ENCODE measurements around the gene SAFB2. TPM values are rescaled to one million over a fixed set of nuclear protein-coding genes. Genes with fewer than 3 reads are reported as not detected.
"Not testable (repeated sequence)": the region's sequence is repeated elsewhere in the genome, so short reads cannot be mapped to it uniquely, and the experiment has no call there.

The SAFB2 gene
- total RNA-seq, 6 donors from 2014 or later, result 41.8 to 273 (median 94.5) TPM

DNA sequence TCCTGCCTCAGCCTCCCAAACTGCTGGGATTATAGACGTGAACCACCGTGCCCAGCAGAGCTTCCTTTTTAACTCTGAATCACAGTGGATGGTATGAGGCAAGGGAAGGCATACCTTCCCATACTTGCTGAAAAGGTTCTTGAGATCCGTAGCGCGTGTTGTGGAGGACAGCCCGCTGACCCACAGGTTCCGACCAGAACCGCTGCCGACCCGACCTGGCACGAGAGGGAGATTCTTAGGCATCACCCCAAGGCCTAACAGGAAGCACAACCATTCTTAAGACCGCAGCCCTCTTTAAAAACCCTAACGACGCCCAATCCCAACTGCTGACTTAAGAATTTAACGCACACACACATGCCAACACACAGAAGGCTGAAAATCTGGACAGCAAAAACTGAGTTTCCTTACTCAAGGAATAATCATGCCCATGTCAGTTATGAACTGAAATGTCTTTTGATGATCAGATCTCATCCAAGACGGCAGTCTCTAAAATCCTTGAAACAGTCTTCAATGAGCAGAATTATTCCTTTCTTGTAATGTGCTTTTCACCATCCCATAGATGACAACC, 12.6 kb downstream of the SAFB2 start:
- no peak overlapping the region for H3K27ac ChIP-seq
- WGBS, 2 donors, result 87 to 95% methylated on average over 12 to 16 of the region's 16 CpGs
- no peak for TF ChIP-seq EP300 (IDR thresholded peaks at IDR 0.05)
- no peak for TF ChIP-seq POLR2AphosphoS5 (IDR thresholded peaks at IDR 0.05)
- TF ChIP-seq CTCF (IDR thresholded peaks at IDR 0.05), result no peak
- no peak for TF ChIP-seq POLR2A (IDR thresholded peaks at IDR 0.05)

DNA sequence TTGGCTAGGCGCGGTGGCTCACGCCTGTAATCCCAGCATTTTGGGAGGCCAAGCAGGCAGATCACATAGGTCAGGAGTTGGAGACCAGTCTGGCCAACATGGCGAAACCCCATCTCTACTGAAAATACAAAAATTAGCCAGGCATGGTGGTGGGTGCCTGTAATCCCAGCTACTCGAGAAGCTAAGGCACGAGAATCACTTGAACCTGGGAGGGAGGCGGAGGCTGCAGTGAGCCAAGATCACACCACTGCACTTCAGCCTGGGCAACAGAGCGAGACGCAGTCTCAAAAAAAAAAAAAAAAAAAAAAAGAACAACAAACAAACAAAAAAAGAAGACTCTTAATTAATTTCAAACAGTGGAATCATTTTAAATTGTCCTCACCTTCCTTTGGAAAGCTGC, 13.8 kb downstream of the SAFB2 start:
- H3K4me1 ChIP-seq; H3K27me3 ChIP-seq; DNase-seq; H3K27ac ChIP-seq; ATAC-seq (ENCODE audit: low FRiP score in 2 of 2); H3K9me3 ChIP-seq; H3K4me3 ChIP-seq: not testable (repeated sequence)
- H3K36me3 ChIP-seq, result peaks cover 72 to 92% (median 89%) of the 10 kb centered on the region in 4 donors
- 97 to 99% methylated on average over 6 to 9 of the region's 9 CpGs for WGBS, 2 donors

More for the DNA sequence above, 12.6 kb downstream of the SAFB2 start:
- Histone ChIP-seq H3K27me3 (no peaks in the 10 kb centered on the region), H3K9me3 (no peaks in the 10 kb centered on the region), H3K4me1 (no peaks in the 10 kb centered on the region), H3K4me3 (no peak overlapping the region), H3K36me3 (peaks cover 73 to 92% (median 89%) of the 10 kb centered on the region in 4 donors)
- no peak for DNase-seq
- no peak for ATAC-seq (ENCODE audit: low FRiP score in 2 of 2)

GRCh38 chr19:5608291-5608690, 14.3 kb downstream of the SAFB2 start:
- DNase-seq, result no peak
- peaks cover 72 to 92% (median 89%) of the 10 kb centered on the region in 4 donors for H3K36me3 ChIP-seq
- 95 to 96% methylated on average over 10 of the region's 10 CpGs for WGBS, 2 donors
- no peaks in the 10 kb centered on the region for H3K9me3 ChIP-seq
- no peaks in the 10 kb centered on the region for H3K4me1 ChIP-seq
- no peak overlapping the region for H3K27ac ChIP-seq
- ATAC-seq (ENCODE audit: low FRiP score in 2 of 2), result no peak
- H3K27me3 ChIP-seq, result no peaks in the 10 kb centered on the region
- H3K4me3 ChIP-seq, result no peak overlapping the region
- TF ChIP-seq EP300 (IDR thresholded peaks at IDR 0.05), result no peak
- TF ChIP-seq POLR2AphosphoS5 (IDR thresholded peaks at IDR 0.05), result no peak
- TF ChIP-seq POLR2A (IDR thresholded peaks at IDR 0.05), result no peak
- no peak for TF ChIP-seq CTCF (IDR thresholded peaks at IDR 0.05)

DNA sequence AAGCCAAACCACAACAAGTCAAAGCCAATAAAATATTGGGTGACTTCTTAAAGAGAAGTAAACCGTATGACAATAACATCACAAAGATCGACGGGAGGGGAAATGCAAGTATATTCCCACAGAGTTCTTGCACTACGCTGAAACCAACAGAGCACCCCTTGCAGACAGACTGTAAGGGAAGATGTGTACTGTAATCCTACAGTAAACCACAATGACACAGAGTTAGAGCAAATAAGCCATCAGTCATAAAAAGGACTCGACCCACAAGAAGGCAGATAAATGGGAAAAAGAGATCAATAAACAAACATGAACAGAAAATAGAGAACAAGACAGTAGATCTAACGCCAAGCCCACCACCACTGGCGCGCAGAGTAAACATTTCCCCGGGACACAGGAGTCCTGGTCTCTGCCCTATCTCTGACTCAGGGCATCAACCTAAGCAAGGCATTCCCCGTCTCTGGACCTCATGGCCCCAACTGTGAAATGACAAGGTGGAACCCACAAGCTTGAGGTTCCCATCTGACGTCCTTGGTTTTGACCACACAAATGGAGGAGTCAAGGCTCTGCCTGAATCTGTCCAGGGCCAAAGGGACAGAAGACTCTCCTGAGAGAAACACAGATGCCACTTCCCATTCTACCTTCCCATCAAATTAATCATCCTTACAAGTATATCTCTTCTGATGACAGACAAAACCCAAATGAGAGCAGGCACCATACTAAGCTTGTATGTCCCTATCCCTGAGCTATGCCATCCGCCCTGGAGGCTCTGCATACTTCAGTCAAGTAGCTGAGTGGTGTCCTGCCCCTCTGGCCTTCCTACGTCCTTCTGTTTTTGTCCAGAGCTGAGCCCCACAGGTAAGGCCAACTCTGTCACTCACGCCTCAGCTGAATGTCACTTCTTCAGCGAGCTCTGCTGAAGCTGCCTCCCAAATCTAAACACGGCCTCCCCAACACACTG, 15.0 kb downstream of the SAFB2 start:
- Histone ChIP-seq H3K27me3 (no peaks in the 10 kb centered on the region), H3K36me3 (peaks cover 70 to 92% (median 88%) of the 10 kb centered on the region in 4 donors), H3K9me3 (no peaks in the 10 kb centered on the region), H3K4me1 (no peaks in the 10 kb centered on the region), H3K4me3 (no peak overlapping the region), H3K27ac (no peak overlapping the region)
- DNase-seq, result no peak
- WGBS, 2 donors, result 91 to 97% methylated on average over 16 of the region's 16 CpGs
- no peak for ATAC-seq (ENCODE audit: low FRiP score in 2 of 2)
- TF ChIP-seq CTCF (IDR thresholded peaks at IDR 0.05) (no peak), POLR2AphosphoS5 (IDR thresholded peaks at IDR 0.05) (no peak), POLR2A (IDR thresholded peaks at IDR 0.05) (no peak), EP300 (IDR thresholded peaks at IDR 0.05) (no peak)

GRCh38 chr19:5605362-5605761, 17.2 kb downstream of the SAFB2 start:
- no peaks in the 10 kb centered on the region for H3K27me3 ChIP-seq
- TF ChIP-seq EP300 (IDR thresholded peaks at IDR 0.05), result no peak
- no peak for TF ChIP-seq CTCF (IDR thresholded peaks at IDR 0.05)
- TF ChIP-seq POLR2AphosphoS5 (IDR thresholded peaks at IDR 0.05), result no peak
- no peak for TF ChIP-seq POLR2A (IDR thresholded peaks at IDR 0.05)
- ATAC-seq (ENCODE audit: low FRiP score in 2 of 2) (no peak), DNase-seq (no peak)
- 83 to 96% methylated on average over 3 of the region's 3 CpGs for WGBS, 2 donors
- no peak overlapping the region for H3K27ac ChIP-seq
- H3K4me3 ChIP-seq, result no peak overlapping the region
- H3K4me1 ChIP-seq, result no peaks in the 10 kb centered on the region
- H3K36me3 ChIP-seq, result peaks cover 63 to 99% (median 89%) of the 10 kb centered on the region in 4 donors
- H3K9me3 ChIP-seq, result no peaks in the 10 kb centered on the region
